HEK293T (cell line): ENCODE results near the gene ZNF239.
"Not testable (repeated sequence)": the region's sequence is repeated elsewhere in the genome, so short reads cannot be mapped to it uniquely, and the experiment has no call there.

Experiments used
- CTCF ChIA-PET: fragments of 350-600 bp; formaldehyde crosslinking; extraction: SDS; loops from one replicate; lab custom pipeline; 2021; ENCODE audit warnings: antibody characterized with exemption, inconsistent platforms; lab: Yijun Ruan, JAX
- POLR2A ChIA-PET: fragments of 350-600 bp; formaldehyde crosslinking; extraction: SDS; loops from one replicate; lab custom pipeline; 2020; ENCODE audit warnings: antibody characterized with exemption, inconsistent platforms; lab: Yijun Ruan, JAX
- DNase-seq: peaks from one replicate; pipeline ENCODE4 v3.0.0; 2012; ENCODE audit warnings: mixed read lengths; ENCODE audit errors: extremely low spot score
- ARNT ChIP-seq: fragments of 450-650 bp; IDR thresholded peaks from 2 replicates; pipeline ENCODE4 v1.6.1; 2017; ENCODE audit warnings: mild to moderate bottlenecking
- BHLHE40 ChIP-seq: fragments of 450-650 bp; IDR thresholded peaks from 2 replicates; pipeline ENCODE4 v1.6.1; 2016; ENCODE audit warnings: mild to moderate bottlenecking, moderate library complexity, borderline replicate concordance
- CTBP1 ChIP-seq: fragments of 450-650 bp; IDR thresholded peaks from 2 replicates; pipeline ENCODE4 v1.6.1; 2016; ENCODE audit warnings: borderline replicate concordance
- ELF4 ChIP-seq: fragments of 450-650 bp; IDR thresholded peaks from 2 replicates; pipeline ENCODE4 v1.6.1; 2017; ENCODE audit warnings: antibody characterized with exemption
- FOXK2 ChIP-seq: fragments of 450-650 bp; IDR thresholded peaks from 2 replicates; pipeline ENCODE4 v1.6.1; 2016; ENCODE audit warnings: mild to moderate bottlenecking
- HDGF ChIP-seq: fragments of 450-650 bp; IDR thresholded peaks from 2 replicates; pipeline ENCODE4 v1.6.1; 2017; ENCODE audit warnings: antibody characterized with exemption, borderline replicate concordance
- NFRKB ChIP-seq: fragments of 450-650 bp; IDR thresholded peaks from 2 replicates; pipeline ENCODE4 v1.6.1; 2016; ENCODE audit warnings: mild to moderate bottlenecking, moderate library complexity
- SUZ12 ChIP-seq: fragments of 450-650 bp; IDR thresholded peaks from 2 replicates; pipeline ENCODE4 v1.6.1; 2016; ENCODE audit warnings: mild to moderate bottlenecking

Gene ZNF239

DNA sequence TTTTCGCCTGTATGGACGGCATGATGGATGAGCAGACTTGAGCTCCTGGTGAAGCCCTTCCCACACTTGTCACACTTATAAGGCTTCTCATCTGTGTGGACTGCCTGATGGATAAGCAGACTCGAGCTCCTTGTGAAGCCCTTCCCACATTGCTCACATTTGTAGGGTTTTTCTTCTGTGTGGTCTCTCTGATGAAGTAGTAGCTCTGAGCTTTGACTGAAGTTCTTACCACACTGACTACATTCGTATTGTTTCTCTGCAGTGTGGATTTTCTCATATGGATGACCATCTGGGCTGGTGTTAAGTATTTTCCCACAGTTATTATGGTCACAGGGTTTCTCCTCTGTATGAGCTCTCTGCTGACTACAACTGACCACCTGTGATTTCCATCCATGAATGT lies 17.2 kb downstream of the ZNF239 start:
- DNase-seq: no peak
- CTCF ChIA-PET: no interaction called here
- POLR2A ChIA-PET: no interaction called here
- TF ChIP-seq HDGF (no peak), FOXK2 (no peak), NFRKB (no peak), SUZ12 (no peak), ELF4 (no peak), CTBP1 (no peak), BHLHE40 (no peak)

DNA sequence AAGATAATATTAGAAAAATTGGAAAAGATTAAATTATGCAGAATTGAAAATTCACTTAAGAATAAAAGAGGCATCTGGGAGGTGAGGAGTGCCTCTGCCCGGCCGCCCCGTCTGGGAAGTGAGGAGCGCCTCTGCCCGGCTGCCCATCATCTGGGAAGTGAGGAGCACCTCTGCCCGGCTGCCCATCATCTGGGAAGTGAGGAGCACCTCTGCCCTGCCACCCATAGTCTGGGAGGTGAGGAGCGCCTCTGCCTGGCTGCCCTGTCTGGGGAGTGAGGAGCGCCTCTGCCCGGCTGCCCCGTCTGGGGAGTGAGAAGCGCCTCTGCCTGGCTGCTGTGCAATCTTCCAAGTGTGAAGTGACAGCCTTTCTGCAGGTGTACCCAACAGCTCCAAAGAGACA lies 30.7 kb downstream of the ZNF239 start:
- DNase-seq, CTCF ChIA-PET, POLR2A ChIA-PET: not testable (repeated sequence)

DNA sequence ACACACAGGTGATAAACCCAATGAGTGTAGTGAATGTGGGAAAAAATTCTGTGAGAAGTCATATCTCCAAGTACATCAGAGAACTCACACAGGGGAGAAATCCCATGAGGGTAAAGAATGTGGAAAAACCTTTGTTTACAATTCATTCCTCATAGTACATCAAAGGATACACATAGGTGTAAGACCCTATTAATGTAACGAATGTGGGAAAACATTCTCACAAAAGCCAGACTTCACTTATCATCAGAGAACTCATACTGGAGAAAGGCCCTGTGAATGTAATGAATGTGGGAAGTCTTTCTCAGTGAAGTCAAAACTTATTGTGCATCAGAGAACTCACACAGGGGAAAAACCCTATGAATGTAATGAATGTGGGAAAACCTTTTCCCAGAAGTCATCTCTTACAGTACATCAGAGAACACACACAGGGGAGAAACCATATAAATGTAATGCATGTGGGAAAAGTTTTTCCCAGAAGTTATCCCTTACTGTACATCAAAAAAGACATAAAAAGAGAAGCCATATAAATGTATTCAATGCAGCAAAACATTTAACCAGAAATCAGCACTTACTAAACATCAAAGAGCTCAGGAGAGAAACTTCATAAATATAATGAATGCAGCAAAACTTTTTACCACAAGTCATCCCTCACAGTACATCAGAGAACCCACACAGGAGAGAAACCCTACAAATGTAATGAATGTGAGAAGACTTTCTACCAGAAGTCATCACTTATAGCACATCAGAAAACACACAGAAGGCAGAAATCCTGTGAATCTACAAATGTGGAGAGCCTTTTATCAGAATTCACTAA lies 49.8 kb downstream of the ZNF239 start:
- CTCF ChIA-PET: no interaction called here
- TF ChIP-seq BHLHE40 (no peak), ARNT (no peak), HDGF (no peak), SUZ12 (no peak), FOXK2 (no peak)
- POLR2A ChIA-PET: no interaction called here
- DNase-seq: no peak
